Right ventricle myocardium inferior (tissue), 1 donor: ENCODE results near the gene GRAMD1A. TPM values are rescaled to one million over a fixed set of nuclear protein-coding genes. Genes with fewer than 3 reads are reported as not detected.
"Not testable (repeated sequence)": the region's sequence is repeated elsewhere in the genome, so short reads cannot be mapped to it uniquely, and the experiment has no call there.

Experiments used
- ATAC-seq: fragments of 200-7000 bp; cut with Tn5 transposase; one replicate; pipeline ENCODE4 v1.9.1; 2020; ENCODE audit warnings: mild to moderate bottlenecking, moderate library complexity
- DNase-seq: peaks from one replicate; pipeline ENCODE4 v3.0.0; 2021; ENCODE audit errors: missing footprints
- intact Hi-C: fragments of 100-400 bp; cut with DNase I; formaldehyde crosslinking; loops from one replicate; pipeline ENCODE4 v1.11.0; 2022
- total RNA-seq: library from RNA; stranded (reverse); fragmentation: NEBNext Ultra II Directional; extraction: Animal tissue kit (Norgen Biotek cat#: 25700); gene quantifications from one replicate; pipeline ENCODE4 v1.2.1, GENCODE V29; 2021
- donor health status: DM: no; HTN: yes; CAD: no; lungs with severe emphysema.

The GRAMD1A gene
- total RNA-seq, 1 donor from 2014 or later: 25.8 TPM

GRCh38 chr19:34997071-34997617, 3.0 kb upstream of the GRAMD1A start:
- ATAC-seq (no peak), DNase-seq (peak; percentile 35)
- intact Hi-C loops: no loop called here

GRCh38 chr19:34998224-34998623, 1.9 kb upstream of the GRAMD1A start:
- ATAC-seq, intact Hi-C loops: not testable (repeated sequence)
- DNase-seq: peak; percentile 20

DNA sequence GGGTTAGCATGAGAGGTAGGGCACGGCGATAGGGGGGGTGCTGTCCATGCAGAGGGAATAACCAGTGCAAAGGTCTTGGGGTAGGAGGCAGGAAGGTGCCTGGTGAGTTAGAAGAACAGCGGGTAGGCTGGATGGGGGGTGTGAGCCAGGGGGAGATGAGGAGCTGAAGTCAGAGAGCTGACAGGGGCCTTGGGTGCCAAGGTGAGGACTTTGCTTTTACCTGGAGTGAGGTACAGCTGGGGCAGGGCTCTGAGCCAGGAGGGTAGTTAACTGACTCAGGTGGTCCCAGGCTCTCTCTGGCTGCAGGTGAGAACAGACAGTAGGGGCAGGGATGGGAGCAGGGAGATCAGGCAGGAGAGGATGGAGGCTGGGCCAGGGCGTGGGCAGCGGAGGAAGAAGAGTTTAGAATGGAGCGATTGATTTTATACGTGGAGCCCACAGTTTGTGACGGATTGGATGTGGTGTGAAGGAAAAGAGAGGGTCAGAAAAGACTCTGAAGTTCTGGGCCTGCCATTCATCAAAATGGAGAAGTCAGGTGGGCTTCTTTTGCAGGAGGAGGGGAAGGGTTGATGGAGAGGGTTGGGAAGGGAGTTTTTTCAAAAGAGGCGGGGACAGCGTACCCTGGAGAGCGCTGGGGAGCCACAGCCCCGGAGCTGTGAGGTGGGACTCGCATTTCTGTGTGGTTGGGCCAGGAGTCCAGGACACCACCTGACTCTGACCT, 1.2 kb upstream of the GRAMD1A start:
- peak; percentile 18 for ATAC-seq
- intact Hi-C loops: no loop called here
- DNase-seq: peak; percentile 33

DNA sequence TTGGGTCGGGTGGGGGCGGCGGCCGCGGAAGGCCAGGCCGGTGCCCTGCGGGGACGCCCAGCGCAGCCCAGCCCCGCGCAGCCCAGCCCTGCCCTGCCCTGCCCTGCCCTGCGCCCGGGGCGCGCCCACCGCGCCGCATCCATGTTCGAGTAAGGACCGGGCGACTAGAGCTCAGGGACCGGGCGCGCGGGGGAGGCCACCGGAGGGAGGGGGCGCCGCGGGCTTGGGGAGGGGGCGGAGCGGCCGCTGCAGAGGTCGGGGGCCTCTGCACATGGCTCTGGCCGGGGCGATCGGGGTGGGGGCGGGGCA, 169 bp downstream of the GRAMD1A start:
- intact Hi-C loops: no loop called here
- DNase-seq (no peak), ATAC-seq (no peak)

DNA sequence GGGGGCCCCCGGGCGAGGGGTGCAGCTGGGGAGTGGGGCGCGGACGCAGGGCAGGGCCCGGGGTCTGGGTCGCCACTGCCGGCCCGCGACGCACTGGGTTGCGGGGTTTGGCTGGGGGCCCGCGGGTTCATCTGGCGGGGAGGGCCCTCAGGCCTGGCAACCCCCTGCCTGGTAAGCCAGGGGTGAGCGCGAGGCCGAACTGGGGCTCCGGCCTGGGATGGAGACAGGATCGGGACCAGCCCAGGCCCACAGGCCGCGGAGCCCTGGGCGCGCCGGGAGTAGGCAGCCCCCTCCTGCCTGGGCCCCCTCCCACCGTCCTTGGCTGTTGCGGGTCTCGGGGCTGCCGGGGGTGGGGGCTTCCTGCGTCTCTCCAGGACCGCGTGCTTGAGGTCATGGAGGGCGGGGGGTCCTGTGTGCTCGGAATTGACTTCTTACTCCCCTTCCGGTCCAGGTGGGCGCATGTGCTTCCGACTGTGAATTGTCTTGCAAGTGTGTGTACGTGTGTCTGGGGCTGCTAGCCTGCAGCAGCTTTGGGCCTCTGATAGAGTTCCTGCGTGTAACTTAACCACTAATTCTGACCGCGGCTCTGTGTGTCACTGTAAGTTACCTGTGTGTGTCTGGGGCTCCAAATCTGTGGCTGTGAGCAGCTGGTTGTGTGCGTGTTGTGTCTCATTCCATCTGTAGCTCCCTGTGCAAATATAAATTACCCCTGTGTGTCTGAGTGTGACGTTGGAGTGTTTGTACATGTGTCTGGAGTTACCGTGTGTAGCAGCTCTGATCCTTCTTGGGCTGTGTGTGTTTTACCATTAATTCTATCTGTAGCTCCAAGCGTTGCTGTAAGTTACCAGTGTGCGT, 751 bp downstream of the GRAMD1A start:
- DNase-seq (peak; percentile 71), ATAC-seq (no peak)
- intact Hi-C loops: no loop called here

DNA sequence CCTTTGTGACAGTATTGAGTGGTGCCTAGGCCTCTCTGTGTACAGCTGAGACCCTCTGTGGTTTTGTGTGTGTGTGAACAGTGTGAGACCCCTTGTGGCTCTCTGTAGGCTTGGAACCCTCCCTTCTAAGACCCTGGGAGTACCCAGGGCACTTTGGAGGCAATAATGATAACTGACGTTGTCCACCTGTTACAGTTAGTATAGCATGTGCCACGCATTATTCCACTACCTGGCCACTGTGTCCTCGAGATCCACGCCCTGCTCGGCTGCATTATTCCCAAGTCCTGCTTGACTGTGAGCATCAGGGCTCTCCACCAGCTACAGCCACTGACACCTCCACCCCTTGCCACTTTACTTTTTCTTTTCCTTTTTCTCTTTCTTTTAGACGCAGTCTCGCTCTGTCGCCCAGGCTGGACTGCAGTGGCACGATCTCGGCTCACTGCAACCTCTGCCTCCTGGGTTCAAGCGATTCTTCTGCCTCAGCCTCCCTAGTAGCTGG, 2.0 kb downstream of the GRAMD1A start:
- intact Hi-C loops: no loop called here
- DNase-seq (peak; percentile 20), ATAC-seq (no peak)

GRCh38 chr19:35004517-35005255, 4.6 kb downstream of the GRAMD1A start:
- DNase-seq: peak; percentile 21
- intact Hi-C loops: no loop called here
- no peak for ATAC-seq

DNA sequence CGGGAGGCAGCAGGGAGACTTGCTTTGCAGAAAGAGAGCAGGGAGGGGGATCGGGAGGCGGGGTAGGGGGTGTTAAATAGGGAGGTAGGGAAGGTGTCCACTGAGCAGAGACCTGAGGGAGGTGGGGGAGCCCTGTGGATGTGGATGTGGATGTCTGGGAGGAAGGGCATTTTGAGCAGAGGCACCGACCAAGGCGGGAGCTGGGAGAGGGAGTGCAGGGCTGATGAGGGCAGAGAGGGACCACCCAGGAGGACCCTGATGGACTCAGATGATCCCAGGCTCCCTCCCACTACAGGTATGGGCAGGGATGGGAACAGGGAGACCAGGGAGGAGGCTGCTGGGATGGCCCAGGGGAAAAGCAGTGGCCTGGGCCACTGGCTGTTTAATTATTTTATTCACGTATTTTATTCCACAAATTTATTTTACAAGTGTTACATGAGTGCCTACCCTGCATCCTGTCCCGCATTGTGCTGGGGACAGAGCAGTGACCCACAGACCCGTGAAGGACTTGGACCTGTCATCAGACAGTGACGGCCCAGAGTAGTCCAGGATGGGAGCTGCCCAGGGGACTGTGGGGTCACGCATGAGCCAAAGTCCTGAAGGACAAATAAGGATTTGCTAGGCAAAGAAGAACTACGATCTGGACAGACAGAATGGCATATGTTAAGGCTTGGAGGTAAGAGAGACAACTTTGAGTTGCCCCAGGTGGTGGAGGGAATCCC, 5.3 kb downstream of the GRAMD1A start:
- intact Hi-C loops: no loop called here
- DNase-seq (peak; percentile 40), ATAC-seq (no peak)

DNA sequence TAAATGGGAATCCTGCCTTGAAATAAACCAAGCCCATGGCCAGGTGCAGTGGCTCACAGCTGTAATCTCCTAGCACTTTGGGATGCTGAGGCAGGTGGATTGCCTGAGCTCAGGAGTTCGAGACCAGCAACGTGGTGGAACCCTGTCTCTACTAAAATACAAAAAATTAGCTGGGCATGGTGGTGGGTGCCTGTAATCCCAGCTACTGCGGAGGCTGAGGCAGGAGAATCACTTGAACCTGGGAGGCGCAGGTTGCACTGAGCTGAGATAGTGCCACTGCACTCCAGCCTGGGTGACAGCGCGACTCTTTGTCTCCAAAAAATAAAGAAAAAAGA, 5.9 kb downstream of the GRAMD1A start:
- DNase-seq: peak; percentile 15
- ATAC-seq, intact Hi-C loops: not testable (repeated sequence)

DNA sequence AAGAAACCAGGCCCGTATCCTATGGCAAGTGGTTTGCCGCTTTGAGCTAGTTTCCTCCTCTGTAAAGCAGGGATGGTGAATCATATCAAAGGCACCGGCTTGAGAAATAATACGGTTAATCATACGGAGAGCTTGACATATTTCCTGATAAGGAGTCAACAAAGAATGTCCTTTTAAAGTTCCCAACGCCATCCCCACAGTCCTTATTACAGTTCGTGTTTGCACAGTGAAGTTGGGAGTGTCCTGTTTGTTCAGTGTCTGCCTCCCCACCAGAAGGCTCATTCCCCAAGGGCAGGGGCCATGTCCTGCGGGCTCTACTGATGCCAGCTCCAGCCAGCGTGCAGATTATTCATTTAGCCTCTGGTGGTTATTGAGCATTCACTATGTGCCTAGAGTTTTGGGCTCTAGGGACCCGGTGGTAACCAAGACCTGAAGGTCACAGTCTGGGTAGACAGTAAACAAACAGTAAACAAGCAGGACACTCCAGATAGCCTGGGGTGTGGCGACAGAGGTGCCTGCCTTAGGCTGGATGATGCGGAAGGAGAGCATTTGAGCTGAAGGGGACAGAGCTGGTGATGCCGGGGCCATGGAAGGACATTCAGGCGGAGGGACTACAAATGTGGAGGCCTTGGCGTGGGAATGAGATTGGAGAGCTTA, 6.3 kb downstream of the GRAMD1A start:
- intact Hi-C loops: no loop called here
- DNase-seq (no peak), ATAC-seq (no peak)

GRCh38 chr19:35006999-35007365, 6.9 kb downstream of the GRAMD1A start:
- peak; percentile 32 for DNase-seq
- intact Hi-C loops: no loop called here
- no peak for ATAC-seq

GRCh38 chr19:35007427-35007826, 7.3 kb downstream of the GRAMD1A start:
- intact Hi-C loops, DNase-seq, ATAC-seq: not testable (repeated sequence)

DNA sequence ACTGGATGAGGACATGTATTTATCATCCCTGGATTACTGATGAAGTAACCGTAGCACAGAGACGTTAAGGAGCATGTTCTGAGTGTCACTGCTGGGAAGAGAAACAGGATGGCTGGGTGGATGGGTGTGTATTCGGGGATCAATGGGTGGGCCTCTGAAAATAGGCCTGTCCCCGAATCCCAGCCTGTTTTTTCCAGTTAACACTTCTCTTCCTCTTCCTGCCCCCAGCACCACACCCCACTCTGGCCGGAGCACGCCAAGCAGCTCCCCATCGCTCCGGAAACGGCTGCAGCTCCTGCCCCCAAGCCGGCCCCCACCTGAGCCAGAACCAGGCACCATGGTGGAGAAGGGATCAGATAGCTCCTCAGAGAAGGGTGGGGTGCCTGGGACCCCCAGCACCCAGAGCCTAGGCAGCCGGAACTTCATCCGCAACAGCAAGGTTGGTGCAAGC, 8.8 kb downstream of the GRAMD1A start:
- intact Hi-C loops: no loop called here
- ATAC-seq (no peak), DNase-seq (peak; percentile 62)

DNA sequence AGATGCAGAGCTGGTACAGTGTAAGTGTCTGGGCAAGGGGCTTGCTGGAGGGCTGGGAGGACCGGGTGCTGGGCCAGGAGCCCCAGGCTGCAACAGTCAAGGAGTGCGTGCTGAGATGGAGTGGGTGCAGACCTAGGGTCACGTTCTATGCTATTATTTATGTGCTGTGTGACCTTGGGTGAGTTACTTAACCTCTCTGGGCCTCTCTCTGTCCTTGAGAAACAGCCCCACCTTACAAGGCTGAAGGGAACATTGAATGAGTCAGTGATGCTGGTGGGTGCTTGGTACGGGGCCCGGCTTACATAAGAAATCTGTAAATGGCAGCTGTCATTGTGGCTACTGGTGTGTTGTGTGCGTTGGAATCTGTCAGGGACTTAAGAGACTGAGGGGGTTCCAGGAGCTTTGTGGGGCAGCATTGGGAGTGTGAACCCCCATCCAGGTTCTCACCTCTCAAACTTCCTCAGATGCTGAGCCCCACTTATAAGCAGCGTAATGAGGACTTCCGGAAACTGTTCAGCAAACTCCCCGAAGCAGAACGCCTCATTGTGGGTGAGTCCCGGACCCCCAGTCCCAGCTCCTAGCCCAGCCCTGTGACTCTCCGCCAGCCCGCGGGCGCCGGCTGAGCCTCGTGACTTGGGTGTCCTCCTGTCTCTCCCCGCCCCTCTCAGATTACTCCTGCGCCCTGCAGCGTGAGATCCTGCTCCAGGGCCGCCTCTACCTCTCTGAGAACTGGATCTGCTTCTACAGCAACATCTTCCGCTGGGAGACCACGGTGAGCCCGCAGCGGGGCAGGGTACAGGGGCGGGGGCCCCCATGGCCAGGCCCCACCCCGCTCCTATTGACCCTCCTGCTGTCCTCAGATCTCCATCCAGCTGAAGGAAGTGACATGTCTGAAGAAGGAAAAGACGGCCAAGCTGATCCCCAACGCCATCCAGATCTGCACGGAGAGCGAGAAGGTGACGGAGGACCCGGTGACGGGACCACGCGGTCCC, 9.6 kb downstream of the GRAMD1A start:
- intact Hi-C loops: no loop called here
- DNase-seq: peak; percentile 62
- no peak for ATAC-seq

DNA sequence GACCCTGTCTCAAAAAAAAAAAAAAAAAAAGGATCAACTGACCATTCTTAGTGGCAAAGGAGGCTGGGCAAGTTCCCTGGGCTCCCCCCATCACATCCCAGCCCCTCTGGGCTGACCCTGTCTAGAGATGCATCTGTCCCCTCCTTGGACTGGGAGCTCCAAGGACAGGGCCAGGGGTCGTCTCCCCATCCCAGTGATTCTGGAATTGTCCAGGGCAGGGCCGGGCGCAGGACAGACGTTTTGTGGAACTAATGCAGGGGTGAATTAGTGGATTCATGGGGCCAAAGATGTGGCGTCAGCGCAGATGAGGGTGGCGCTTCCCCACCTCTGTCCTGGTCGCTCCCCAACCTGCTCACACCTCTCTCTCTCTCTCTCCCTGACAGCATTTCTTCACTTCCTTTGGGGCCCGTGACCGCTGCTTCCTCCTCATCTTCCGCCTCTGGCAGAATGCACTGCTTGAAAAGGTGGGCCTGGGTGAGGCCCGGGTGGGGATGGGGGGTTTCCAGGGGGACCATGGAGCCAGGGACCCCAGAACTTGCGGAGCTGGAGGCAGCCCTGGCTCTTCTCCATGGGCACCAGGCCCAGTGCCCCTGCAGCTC, 11.1 kb downstream of the GRAMD1A start:
- intact Hi-C loops: no loop called here
- peak; percentile 72 for DNase-seq
- ATAC-seq: no peak
